Cardiac muscle cell (in vitro differentiated cells and primary cell): Measurements from ENCODE around the gene NFATC1. TPM values are rescaled to one million over a fixed set of nuclear protein-coding genes. Genes with fewer than 3 reads are reported as not detected.

ENCODE experiments used
- DNase-seq, 2 donors: peaks; one replicate each; pipeline versions ENCODE4 v3.0.0 to v3.0.0-alpha.2; 2010 to 2017; ENCODE audit warnings: low read depth in 1 of 2, low spot score in 1 of 2
- H3K27ac ChIP-seq: fragments of 200-600 bp; sonication (generic); 2 replicates; pipeline ENCODE4 v1.5.1; 2016
- H3K27me3 ChIP-seq: fragments of 200-600 bp; sonication (generic); 2 replicates; pipeline ENCODE4 v1.6.0; 2016; ENCODE audit warnings: control low read depth
- H3K36me3 ChIP-seq: fragments of 200-600 bp; sonication (generic); 2 replicates; pipeline ENCODE4 v1.5.1; 2016; ENCODE audit warnings: control low read depth
- H3K4me1 ChIP-seq: fragments of 200-600 bp; sonication (generic); 2 replicates; pipeline ENCODE4 v1.8.1; 2017; ENCODE audit warnings: low read depth, mild to moderate bottlenecking, mixed run types
- H3K4me3 ChIP-seq: fragments of 200-600 bp; sonication (generic); 2 replicates; pipeline ENCODE4 v1.5.1; 2016; ENCODE audit warnings: mild to moderate bottlenecking
- H3K9me3 ChIP-seq: fragments of 200-600 bp; sonication (generic); 2 replicates; pipeline ENCODE4 v1.5.1; 2017; ENCODE audit warnings: low read depth, mild to moderate bottlenecking, control low read depth
- CTCF ChIP-seq: IDR thresholded peaks from 2 replicates; pipeline ENCODE4 v1.5.1; 2012; ENCODE audit warnings: low read depth, mild to moderate bottlenecking, low read length
- polyA plus RNA-seq: library from polyadenylated mRNA; unstranded; fragments of >200 nt; fragmentation: Nextera tagmentation; extraction: Ambion mirVana; gene quantifications from 2 replicates; pipeline ENCODE4 v1.2.1, GENCODE V29; 2016
- total RNA-seq: library from RNA; depleted of rRNA; stranded (reverse); fragments of >200 nt; gene quantifications from 2 replicates; pipeline ENCODE4 v1.2.3, GENCODE V29; 2016

The NFATC1 gene
- total and polyA plus RNA-seq, 2 experiments from 2014 or later = 10.8 to 11.7 TPM

DNA sequence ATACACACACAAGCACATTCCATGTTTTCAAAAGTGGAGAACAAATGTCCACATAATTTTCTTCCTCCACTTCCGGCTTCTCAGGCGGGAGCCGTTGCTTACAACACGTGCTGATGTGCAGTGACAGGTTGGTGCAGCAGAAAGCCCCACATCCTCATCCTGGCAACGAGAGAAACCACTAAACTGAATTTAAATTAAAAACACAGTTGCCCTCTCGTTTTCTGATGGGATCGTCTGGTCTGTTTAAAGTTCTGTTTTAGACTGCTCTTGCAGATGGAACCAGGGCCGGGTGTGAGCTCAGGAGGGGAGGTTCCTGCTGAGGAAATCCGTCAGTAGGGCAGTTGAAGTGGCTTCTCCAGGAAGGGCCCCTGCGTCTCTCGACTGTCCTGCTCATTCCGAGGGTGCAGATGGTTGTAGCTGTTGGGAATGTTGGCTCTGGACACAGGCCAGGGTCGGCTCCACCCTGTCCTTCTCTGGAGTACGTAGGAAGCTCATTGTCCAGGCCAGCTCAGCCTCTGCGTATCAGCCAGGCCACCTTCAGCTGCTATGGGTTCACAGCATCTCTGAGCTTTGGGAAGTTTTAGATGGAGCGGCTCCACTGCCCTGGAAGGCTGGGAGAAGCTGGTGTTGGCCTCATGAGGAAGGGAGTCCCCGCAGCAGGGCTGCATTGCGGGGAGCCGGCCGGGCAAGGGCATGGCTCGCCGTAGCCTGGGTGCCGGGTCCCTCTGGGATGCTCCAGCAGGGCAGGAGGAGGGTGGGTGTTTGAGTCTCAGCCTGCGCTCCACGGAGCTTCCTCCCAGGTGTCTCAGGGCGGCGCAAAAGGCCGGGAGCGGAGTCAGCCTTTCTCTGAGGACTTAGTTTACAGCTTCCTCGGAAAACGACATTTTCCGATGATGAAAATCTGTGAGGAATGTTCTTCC, 58.3 kb downstream of the NFATC1 start:
- Histone ChIP-seq H3K36me3 (no peaks in the 10 kb centered on the region), H3K4me1 (peaks cover 16% of the 10 kb centered on the region), H3K9me3 (no peaks in the 10 kb centered on the region), H3K27me3 (no peaks in the 10 kb centered on the region), H3K4me3 (no peak overlapping the region), H3K27ac (no peak overlapping the region)
- TF ChIP-seq CTCF = no peak
- DNase-seq = peak in 1 of 2 donors; percentile 43

GRCh38 chr18:79455261-79455660, 59.5 kb downstream of the NFATC1 start:
- Histone ChIP-seq H3K27ac (no peak overlapping the region), H3K27me3 (no peaks in the 10 kb centered on the region), H3K36me3 (no peaks in the 10 kb centered on the region), H3K4me3 (no peak overlapping the region), H3K4me1 (peaks cover 11% of the 10 kb centered on the region), H3K9me3 (no peaks in the 10 kb centered on the region)
- TF ChIP-seq CTCF = no peak
- DNase-seq = no peak

GRCh38 chr18:79456105-79456980, 60.6 kb downstream of the NFATC1 start:
- DNase-seq = no peak
- H3K36me3 ChIP-seq = no peaks in the 10 kb centered on the region
- no peak overlapping the region for H3K4me3 ChIP-seq
- TF ChIP-seq CTCF = no peak
- H3K9me3 ChIP-seq = no peaks in the 10 kb centered on the region
- no peak overlapping the region for H3K27ac ChIP-seq
- H3K27me3 ChIP-seq = no peaks in the 10 kb centered on the region
- H3K4me1 ChIP-seq = peaks cover 11% of the 10 kb centered on the region

DNA sequence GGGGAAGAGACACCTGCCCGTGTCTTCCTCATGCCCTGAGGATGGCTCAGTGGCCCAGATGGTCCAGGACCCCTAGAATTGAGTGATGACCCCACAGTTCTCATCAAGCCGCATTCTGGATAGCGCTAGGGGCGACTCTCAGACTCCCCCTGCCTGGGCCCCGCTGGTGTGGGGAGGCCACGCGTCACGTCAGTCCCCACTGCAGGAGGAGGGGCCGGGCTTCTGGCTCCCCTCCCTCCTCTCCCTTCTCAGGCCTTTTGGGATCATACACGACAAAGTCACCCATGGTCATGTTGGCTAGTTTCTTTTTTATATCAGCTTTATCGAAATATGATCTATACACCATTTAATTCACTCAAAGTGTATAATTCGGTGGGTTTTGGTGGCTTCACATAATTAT, 61.5 kb downstream of the NFATC1 start:
- Histone ChIP-seq H3K36me3 (no peaks in the 10 kb centered on the region), H3K4me1 (peaks cover 11% of the 10 kb centered on the region), H3K9me3 (no peaks in the 10 kb centered on the region), H3K4me3 (no peak overlapping the region), H3K27ac (no peak overlapping the region), H3K27me3 (no peaks in the 10 kb centered on the region)
- TF ChIP-seq CTCF = no peak
- no peak for DNase-seq

GRCh38 chr18:79457652-79458051, 61.9 kb downstream of the NFATC1 start:
- no peaks in the 10 kb centered on the region for H3K27me3 ChIP-seq
- no peak for TF ChIP-seq CTCF
- H3K36me3 ChIP-seq = no peaks in the 10 kb centered on the region
- no peaks in the 10 kb centered on the region for H3K9me3 ChIP-seq
- peaks cover 11% of the 10 kb centered on the region for H3K4me1 ChIP-seq
- H3K27ac ChIP-seq = peak overlapping the region; percentile 81
- no peak for DNase-seq
- no peak overlapping the region for H3K4me3 ChIP-seq
